ENCODE measurements around the gene CCHCR1.
"Not testable (repeated sequence)": the region's sequence is repeated elsewhere in the genome, so short reads cannot be mapped to it uniquely, and the experiment has no call there.

CCHCR1 gene

DNA sequence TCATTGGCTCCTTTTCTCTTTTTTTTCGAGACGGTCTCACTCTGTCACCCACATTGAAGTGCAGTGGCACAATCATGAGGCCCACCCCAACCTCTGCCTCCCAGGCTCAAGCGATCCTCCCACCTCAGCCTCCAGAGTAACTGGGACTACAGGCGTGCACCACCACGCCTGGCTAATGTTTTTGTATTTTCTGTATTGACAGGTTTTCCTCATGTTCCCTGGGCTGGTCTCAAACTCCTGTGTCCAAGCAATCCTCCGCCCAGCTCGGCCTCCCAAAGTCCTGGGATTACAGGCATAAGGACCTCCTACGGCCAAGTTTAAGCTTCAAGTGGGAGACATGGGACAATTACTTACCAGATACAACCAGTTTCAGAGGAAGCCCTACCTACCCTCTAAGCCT, 22.3 kb upstream of the CCHCR1 start:
- no peak for DNase-seq

DNA sequence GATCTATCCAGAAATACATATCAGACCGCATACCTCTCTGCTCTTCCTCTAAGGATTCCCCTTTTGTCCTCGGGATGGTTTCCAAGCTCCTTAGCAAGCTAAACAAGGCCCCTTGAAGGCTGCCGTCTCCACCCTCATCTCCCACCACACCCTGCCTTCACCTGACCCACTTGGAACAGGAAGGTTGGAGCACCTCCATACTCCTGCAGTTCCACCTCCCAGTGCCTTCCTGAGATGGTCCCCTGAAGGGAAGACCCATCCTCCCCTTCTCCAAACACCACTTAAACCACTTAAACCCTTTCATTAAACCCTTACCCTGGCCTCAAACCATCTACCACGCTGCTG, 21.4 kb upstream of the CCHCR1 start:
- no peak for DNase-seq

DNA sequence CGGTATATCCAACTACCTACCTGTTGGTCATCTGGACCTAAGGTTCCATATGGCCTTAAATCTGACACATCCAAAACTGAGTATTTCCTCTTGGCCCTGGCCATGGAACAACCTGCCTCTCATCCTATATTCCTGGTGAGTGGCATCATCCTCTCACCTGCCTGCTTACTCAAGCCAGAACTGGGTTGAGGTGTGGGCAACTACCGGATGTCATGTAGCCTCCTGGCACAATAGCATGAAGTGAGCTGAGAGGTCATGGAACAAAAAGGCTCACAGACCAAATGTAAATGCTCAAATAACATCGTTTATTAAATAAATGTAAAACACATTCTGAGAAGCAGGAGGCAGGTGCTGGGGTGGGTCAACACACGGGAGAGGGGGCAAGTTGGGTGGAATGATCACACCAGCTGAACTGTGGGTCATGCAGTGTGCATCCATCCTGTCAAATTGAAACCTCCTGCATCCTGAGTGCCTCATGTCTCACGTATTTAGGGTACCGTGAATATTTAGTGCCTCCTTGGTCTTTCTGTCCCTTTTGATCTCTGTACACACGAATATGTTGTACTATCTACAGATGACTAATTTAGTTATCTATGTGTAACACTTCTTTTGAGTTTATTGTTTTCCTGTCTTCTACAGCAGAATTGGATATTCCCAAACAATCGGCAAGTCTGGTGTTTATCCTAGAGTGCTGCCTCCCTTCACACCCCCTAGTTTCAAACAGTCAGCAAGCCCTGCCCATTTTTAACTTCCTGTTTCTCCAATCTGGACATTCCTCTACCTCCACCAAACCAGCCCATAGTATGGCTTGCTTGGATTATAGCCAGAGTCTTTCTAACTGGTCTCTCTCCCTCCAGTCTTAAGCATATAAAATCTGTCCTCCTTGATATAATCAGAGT, 20.8 kb upstream of the CCHCR1 start:
- DNase-seq = no peak

DNA sequence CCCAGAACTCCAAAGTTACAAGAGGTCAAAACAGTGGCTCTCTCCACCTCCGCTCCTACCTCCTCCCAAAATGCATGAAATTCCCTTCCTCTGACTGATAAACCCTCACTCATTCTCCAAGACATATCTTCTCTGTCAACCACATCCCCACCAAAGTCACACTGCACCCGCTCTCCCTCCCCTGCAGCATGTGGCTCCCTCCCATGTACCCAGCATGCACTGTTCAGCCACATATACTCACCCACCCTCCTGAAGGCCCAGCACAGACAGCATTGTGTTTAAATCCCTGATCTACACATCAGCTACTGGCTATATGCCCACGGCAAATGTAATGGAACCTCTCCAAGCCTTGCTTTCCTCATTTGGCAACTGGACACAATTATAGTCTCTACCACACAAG, 18.4 kb upstream of the CCHCR1 start:
- DNase-seq = no peak

DNA sequence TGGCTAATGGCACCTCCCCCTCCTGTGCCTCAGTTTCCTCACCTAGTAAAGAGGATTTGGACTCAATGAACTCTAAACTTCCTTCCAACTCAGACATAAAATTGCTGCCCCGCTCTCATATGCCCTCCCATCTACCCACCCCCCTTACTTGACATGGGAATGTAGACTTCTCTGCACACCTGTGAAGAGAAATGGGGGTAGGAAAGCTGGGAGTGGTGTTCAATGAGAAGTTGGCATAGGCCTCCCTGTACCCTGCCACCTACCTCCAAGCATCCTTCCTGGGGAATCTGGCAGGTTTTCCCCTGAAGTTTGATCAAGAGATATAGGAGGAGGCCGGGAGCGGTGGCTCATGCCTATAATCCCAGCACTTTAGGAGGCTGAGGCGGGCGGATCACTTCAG, 16.8 kb upstream of the CCHCR1 start:
- no peak for DNase-seq

DNA sequence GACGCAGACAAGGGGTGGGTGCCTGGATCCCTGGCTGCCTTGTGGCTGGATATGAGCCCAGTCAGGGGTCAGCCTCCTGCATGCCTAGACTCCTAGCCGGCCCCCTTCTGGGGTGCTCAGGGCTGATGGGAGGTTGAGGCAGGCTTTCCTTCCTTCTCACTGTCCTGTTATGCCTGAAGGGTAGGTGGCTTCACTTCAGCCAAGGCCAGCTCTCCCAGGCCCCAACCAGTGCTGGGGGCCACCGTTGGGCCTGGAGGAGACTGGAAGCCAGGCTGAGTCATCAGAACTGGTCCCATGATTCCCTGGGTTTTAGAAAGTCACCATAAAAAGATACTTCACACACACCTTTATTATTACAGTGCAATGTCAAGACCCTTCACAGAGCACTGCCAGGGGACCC, 15.8 kb upstream of the CCHCR1 start:
- DNase-seq = no peak

DNA sequence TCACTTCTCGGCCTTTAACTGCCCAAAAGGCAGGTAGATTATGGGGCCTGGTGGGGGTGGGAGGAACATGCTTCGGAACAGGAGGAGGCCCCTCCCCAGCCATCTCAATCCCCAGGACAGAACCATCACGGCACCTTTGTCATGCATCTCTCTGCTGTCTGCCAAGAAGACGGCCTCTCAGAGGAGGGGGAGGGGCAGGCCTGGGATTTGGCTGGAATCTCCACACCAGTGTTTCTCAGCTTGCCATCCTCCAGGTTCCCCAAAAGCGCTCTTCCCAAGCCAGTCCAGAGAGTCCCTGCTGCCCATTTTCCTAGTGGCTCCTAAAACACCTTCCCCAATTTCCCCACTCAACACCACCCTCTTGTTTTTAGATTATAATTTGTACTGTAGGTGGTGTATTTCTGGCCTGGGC, 15.4 kb upstream of the CCHCR1 start:
- no peak for DNase-seq

DNA sequence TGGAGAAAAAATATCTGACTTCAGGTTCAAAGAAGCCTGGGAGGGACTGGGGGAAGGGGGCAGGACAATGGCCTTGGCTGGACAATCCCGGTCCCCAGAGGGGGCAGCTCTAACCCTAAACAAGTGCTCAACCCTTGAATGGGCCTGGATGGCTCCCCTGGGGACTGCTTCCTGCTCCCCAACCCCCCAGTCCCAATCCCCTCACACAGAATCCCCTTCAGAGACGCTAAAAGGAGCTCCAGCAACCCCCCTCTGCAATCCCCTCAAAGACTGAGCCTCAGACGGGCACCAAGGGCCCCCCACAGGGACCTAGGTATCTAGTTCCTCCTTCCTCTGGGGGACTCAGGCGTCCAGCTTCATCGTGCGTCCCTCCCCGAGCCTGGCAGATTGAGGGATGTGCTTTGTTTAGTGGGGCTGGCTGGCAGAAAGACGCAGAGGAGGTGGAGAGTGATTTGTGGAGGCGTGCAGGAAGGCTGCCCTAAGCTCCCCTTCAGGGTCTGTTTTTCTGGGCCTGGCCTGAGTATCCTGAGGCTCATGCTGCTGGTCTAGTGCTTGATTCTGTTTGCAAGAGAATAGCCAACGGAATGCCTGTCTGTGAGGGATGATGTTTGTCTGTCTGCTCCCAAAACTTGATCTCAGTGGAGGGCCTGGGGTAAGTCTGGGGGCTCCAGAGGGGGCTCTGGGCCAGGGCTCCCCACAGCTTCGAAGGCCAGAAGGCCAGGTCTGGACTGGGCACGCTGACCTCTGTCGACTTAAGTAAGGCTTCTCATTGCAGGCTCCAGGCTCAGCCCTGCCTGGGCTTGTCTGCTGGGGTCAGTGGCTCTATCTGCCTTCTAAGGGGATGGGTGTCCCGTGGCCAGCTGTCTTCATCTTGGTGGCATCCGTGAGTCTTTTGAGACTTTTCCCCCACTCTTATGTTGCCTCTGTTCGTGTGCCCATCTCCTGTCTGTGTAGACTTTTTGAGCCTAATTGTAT, 14.6 kb upstream of the CCHCR1 start:
- no peak for DNase-seq

DNA sequence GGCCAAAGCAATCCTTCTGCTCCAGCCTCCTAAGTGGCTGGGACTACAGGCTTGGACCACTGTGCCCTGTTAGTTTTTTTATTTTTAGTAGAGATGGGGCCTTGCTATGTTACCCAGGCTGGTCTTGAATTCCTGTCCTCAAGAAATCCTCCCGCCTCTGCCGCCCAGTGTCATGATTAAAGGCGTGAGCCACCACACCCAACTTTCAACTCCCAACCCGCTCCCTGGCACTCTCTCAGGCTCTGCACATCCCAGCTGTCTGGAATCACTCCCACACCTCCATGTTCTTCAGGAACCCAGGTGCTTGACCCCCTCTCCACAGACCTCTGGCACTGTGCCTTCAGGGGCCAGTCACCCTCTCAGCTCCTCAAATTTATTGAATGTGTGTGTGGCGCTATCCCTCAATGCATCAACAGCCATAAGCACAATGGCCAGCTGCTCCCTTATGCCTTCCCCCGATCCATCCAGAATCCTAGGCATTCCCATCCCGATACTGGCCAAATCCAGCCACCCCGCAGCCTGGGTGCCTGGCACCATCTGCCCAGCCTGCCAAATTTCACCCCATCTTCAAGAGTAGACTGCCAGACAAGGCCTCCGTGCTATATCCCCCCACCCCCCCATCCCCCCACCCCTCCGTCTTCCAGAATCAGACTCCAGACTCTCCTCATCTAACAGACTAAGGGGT, 13.5 kb upstream of the CCHCR1 start:
- DNase-seq = no peak

DNA sequence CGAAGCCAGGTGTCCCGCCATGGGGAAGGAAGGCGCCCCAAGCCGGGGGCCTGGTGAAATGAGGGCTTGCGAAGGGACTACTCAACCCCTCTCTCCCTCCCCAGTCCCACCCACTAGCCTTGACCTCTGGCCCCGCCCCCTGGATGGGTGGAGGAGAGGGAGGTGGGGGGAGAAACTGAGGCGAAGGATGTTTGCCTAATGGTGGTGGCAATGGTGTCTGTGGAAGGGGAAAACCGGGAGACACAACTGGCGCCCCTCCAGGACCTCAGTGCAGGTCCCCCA, 12.9 kb upstream of the CCHCR1 start, which contains the start of gene POU5F1:
Gene POU5F1, minus strand, starts transcription at position 83 of the 282 bp plus-strand sequence. Its CDS starts 62 bp downstream, at position 21.
- no peak for DNase-seq

DNA sequence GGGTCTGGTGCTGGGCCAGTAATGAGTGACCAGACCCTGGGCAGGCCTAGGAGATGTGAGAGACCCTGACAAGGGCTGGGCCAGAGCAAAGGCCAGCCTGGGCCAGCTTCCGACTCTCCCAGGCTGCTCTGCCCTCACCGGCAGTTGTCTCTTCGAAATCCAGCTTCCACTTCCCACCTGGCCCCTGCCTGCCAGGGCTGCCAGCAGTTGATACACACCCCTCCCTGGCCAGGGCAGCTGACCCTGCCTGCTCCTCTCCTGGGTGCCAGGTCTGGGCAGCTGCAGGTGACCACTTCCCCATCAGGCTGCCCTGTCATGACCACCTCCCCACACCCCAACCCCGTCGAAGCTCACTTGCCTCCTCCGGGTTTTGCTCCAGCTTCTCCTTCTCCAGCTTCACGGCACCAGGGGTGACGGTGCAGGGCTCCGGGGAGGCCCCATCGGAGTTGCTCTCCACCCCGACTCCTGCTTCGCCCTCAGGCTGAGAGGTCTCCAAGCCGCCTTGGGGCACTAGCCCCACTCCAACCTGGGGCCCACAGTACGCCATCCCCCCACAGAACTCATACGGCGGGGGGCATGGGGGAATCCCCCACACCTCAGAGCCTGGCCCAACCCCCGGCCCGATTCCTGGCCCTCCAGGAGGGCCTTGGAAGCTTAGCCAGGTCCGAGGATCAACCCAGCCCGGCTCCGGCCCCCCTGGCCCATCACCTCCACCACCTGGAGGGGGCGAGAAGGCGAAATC, 12.4 kb upstream of the CCHCR1 start:
- not testable (repeated sequence) for DNase-seq

DNA sequence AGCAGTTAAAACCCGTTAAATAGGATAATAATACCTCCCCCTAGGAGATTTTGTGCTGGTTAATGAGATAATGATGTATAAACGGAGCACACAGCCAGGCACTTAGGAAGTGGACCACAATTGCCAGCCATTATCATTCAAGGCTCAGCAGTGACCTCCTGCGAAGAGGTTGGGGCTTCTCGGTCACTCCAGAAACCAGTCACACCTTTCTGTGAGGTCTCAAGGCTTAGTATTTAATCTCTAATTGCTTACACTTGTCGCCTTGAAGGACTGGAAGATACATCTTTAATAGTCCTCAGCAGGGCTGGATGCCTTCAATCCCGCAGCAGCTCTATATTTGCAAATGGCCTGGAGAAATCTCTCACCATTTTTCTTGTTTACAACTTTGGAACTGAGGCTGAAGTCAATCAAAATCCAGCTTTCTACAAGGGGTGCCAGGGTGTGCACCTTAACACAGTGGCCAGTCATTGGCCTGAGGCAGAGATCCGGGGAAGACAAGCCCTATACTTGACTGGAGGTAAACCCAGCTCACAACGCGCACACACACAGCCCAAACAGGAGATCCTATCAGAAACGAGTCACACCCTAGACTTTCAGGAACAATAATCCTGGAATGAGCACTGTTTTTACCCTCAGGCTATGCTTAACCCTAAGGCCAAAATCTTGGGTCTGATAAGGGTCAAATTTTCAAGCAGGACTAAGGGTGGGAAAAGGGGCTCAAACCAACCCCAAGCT, 11.7 kb upstream of the CCHCR1 start:
- DNase-seq = no peak

DNA sequence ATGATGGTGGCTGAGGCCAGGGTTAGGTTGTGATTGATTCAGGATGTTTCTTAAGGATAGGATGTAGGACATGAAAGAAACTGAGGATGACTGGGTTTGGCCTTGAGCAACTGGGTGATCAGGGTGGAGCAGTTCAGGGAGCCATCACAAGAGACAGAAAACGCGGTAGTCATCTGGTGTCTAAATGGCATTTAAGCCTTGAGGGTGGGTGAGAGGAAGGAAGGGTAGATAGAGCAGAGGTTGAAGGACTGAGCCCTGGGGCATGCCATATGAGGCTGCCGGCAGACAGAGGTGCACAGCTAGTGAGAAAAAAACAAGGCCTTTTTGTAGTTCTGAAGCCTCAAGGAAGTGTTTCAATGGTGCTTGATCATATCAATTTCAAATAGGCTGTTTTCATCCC, 11.0 kb upstream of the CCHCR1 start:
- no peak for DNase-seq

DNA sequence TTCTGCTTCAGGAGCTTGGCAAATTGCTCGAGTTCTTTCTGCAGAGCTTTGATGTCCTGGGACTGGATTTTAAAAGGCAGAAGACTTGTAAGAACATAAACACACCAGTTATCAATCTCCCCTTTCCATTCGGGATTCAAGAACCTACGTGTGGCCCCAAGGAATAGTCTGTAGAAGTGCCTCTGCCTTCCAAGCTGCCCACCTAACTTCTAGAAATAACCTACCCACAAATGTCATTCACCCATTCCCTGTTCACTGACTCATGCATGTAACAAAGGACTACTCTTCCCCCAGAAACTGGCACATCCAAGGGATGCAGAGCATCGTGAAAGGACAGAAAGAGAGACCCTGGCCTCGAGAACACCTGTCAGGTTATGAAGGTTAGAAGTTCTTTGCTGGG, 8.4 kb upstream of the CCHCR1 start:
- no peak for DNase-seq

DNA sequence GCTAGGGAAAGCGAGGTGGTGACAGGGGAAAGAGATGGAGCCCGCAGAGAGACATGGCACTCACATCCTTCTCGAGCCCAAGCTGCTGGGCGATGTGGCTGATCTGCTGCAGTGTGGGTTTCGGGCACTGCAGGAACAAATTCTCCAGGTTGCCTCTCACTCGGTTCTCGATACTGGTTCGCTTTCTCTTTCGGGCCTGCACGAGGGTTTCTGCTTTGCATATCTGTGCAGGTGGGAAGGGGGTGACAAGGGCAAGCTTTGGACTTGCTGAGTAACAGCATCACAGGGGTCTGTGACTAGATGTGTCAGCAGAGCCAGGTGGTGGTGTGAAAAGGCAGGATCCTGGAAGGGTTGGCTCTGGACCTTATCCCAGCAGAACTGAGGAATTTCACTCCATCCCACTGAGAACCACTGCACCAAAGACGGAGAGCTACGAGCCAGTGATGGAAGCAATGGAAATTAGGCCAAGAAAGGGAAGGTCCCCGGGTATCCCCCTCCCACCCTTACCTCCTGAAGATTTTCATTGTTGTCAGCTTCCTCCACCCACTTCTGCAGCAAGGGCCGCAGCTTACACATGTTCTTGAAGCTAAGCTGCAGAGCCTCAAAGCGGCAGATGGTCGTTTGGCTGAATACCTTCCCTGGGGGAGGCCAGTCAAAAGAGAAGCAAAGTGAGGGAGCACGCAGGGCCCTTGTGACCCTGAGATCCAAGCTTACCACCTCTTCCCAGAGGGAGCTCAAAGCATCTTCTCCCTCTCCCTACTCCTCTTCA, 7.6 kb upstream of the CCHCR1 start:
- DNase-seq = not testable (repeated sequence)

DNA sequence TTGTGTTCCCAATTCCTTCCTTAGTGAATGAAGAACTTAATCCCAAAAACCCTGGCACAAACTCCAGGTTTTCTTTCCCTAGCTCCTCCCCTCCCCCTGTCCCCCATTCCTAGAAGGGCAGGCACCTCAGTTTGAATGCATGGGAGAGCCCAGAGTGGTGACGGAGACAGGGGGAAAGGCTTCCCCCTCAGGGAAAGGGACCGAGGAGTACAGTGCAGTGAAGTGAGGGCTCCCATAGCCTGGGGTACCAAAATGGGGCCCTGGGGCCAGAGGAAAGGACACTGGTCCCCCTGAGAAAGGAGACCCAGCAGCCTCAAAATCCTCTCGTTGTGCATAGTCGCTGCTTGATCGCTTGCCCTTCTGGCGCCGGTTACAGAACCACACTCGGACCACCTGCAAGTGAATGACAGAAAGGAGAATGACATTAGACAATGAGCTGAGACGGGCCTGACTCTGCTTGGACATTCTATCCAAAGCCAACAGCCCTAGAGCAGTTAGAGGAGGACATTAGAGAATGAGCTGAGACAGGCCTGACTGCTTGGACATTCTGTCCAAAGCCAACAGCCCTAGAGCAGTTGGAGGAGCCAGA, 7.0 kb upstream of the CCHCR1 start:
- not testable (repeated sequence) for DNase-seq

DNA sequence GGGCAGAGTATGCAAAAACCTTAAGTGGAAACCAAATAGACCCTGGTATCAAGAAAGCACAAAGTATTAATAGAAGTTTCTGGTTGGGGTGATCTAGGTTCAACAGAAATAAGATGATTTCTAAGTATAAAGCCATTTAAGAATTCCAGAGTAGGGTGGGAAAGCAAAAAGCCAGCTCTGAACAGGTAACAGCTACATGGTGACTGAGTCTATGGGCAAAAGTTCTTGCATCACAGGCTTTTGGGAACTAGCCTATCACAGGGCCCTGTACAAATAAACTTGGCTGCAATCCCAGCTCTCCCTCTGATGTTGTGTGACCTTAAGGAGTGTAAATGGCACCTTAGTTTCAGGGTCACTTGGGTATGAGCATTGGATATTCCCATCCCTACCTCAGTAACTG, 6.3 kb upstream of the CCHCR1 start:
- DNase-seq = no peak

DNA sequence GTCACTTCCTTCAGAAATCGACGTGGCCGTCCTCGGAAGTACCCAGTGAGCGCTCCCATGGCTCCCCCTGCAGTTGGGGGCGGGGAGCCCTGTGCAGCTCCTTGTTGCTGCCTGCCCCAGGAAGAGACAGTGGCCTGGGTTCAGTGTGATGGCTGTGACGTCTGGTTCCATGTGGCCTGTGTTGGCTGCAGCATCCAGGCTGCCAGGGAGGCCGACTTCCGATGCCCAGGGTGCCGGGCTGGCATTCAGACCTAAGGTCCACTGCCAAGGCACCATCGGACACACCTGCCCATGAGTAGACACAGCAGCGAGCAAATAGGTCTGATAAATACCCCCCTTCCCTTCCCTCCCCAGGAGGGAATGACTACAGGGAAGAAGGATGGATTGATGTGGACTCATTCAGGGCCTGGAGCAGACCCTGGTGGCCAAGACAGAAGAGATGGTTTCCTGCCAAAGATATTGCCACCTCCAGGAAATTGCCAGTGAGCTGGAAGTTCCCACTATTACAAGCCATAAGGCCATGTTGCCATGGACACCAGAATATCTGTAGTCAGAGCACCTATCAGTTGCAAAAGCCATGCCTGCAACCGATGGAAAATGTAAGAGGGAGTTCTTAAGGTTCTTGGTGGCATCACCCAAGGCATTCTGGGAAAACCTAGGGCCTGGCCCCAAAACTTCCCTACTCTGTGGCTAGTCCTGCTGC, 5.0 kb upstream of the CCHCR1 start:
- no peak for DNase-seq

DNA sequence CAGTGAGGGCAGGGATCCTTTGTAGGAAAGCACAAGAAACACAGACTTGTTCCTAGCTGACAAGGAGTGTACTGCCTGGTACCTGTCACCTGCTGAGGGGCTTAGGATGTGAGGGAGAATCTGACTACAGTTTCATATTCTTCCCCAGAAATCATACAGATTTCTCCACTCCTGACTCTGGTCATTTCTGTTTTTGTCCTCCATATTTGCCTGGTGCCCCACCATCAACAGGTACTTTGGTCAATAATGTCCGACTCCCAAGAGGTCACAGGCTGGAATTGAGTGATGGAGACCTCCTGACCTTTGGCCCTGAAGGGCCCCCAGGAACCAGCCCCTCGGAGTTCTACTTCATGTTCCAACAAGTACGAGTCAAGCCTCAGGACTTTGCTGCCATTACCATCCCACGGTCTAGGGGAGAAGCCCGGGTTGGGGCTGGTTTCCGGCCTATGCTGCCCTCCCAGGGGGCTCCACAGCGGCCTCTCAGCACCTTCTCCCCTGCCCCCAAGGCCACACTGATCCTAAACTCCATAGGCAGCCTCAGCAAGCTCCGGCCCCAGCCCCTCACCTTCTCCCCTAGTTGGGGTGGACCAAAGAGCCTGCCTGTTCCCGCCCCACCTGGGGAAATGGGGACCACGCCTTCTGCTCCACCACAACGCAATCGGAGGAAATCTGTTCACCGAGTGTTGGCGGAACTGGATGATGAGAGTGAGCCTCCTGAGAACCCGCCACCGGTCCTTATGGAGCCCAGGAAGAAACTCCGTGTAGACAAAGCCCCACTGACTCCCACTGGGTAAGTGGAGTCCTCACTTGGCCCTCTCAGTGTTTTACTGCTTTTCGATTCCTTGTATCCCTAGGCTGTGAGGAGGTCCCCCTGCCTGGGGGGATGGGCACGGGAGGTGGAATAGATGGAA, 3.9 kb upstream of the CCHCR1 start:
- DNase-seq = no peak

All from NCI-H2107 (cell line).